Hematopoietic multipotent progenitor cell treated with erythropoietin and hydrocortisone succinate and interleukin-3 and kit ligand, for 15 days (in vitro differentiated cells): ENCODE measurements around the gene THAP10.
A peak's percentile ranks its signal among the peaks of the same experiment; 100 is the strongest.
"Not testable (repeated sequence)": the region's sequence is repeated elsewhere in the genome, so short reads cannot be mapped to it uniquely, and the experiment has no call there.

Experiments used
- DNase-seq: peaks from one replicate; pipeline ENCODE4 v3.0.0-alpha.2; 2015; ENCODE audit warnings: low spot score

THAP10 gene

GRCh38 chr15:70892002-70892911 lies at the start of gene THAP10, which contains the start of gene LRRC49:
THAP10 (minus strand) TSS chr15:70892433; CDS start chr15:70892272, 161 bp downstream.
LRRC49 (plus strand) TSS chr15:70892826; CDS start chr15:70892895, 69 bp downstream.
- peak; percentile 44 for DNase-seq

DNA sequence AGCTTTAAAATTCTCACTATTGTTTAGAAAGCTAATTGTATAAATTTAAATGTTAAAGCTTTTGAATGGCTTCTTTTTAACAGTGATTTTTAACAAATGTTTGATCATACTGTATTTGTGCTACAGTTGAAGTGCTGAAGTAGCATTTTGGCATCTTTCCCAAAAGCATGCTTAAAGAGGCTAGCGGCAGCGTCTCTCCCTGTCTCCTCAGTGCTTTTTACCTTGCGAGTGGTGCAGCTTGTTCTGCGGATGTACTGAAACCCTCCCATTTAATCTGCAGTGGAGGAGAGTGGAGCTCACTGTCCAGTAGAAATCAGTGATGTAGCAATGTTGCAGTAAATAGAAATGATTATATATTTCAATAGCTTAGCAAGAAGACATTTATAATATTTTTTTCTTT lies 44.1 kb upstream of the THAP10 start:
- DNase-seq: no peak

- DNase-seq: no peak
Measured at GRCh38 chr15:70935631-70936030, 43.4 kb upstream of the THAP10 start.

DNA sequence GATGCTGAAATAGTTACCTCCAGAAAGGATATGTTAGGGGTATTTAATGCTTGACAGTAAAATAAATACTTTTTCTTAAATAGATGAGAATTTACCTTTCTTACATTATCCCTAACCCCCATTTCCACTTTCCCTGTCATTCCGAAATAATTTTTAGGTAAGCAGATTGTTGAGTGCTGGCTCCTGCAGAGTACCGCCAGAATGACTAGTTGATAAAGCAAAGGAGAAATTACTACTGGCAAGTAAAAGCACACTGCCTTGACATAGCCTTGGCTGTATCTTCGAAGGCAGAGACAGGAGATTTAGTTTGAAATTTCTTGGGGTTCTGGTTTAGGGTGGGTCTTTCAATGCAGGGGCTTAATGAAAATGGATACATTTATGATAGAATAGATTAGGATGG lies 41.2 kb upstream of the THAP10 start:
- no peak for DNase-seq

- DNase-seq: no peak
Measured at GRCh38 chr15:70932397-70932796, 40.2 kb upstream of the THAP10 start.

- no peak for DNase-seq
Measured at GRCh38 chr15:70931821-70932220, 39.6 kb upstream of the THAP10 start.

GRCh38 chr15:70926914-70927313 lies 34.7 kb upstream of the THAP10 start:
- not testable (repeated sequence) for DNase-seq

DNA sequence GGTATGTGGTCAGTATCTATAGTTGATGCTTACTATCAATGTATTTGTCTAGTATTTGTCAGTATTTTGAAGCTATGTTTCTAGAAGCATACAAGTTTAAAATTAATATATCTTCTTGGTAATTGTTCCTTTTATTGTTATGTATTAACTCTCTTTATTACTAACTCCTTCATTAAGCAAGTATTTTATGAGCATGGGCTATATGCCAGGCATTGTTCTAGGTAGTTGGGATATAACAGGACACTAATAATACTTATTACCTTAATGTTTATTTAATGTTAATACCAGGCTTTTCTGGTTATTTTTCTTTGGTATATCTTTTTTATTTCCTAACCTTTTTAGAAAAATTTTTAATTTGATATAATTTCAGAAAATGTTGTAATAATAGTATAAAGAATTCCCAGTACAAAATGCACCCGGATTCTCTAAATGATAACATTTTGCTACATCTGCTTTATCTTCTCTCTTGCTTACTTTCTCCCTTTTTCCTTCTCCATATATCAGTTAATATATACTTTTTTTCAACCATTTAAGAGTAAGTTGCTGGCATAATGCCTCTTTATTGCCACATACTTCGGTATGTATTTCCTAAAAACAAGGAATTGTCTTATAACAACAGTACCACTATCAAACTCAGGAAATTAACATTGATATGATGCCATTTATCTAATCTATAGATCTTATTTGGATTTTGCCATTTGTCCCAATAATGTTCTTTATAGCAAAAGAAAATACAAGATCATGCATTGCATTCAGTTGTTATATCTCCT lies 31.3 kb upstream of the THAP10 start:
- DNase-seq: no peak

GRCh38 chr15:70922119-70922518 lies 29.9 kb upstream of the THAP10 start:
- no peak for DNase-seq

GRCh38 chr15:70920981-70921696 lies 28.9 kb upstream of the THAP10 start:
- DNase-seq: no peak

DNA sequence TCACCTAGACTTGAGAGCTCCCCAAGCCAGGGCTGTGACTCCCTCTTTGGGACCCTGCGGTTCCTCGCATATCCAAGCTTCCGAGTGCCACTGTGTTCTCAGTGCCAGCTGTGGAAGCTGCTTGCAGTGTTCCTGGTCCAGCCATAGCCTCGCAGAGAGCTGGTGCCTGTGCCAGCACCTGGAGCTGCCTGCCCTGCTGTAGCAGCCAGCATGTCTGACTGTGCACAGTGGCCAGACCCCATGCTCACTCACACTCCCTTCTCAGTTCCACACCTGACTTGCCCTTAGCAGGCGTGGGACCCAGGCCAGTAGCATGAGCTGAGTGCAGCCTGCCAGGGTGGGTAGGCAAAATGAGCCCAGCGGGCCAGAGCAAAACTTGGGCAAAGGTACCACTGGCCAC lies 25.7 kb upstream of the THAP10 start:
- DNase-seq: no peak

DNA sequence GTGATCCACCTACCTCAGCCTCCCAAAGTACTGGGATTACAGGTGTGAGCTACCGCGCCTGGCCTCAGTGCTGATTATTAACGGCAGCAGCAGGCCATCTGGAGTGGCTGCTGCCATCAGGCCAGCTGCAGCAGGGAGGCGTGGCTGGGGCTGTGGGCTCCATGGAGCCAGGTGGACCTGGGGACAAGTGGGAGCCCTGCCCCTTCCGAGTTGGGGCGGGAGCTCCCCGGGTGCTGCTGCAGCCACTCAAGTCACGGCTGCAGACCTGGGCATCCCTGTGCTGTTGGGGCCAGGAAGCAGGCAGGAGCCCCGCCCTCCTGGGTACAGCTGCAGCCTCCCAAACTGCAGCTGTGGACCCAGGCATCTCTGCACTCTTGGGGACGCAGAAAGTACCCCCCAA lies 24.3 kb upstream of the THAP10 start:
- no peak for DNase-seq

GRCh38 chr15:70912187-70912586 lies 20.0 kb upstream of the THAP10 start:
- no peak for DNase-seq

- no peak for DNase-seq
Measured at GRCh38 chr15:70910958-70911357, 18.7 kb upstream of the THAP10 start.

DNA sequence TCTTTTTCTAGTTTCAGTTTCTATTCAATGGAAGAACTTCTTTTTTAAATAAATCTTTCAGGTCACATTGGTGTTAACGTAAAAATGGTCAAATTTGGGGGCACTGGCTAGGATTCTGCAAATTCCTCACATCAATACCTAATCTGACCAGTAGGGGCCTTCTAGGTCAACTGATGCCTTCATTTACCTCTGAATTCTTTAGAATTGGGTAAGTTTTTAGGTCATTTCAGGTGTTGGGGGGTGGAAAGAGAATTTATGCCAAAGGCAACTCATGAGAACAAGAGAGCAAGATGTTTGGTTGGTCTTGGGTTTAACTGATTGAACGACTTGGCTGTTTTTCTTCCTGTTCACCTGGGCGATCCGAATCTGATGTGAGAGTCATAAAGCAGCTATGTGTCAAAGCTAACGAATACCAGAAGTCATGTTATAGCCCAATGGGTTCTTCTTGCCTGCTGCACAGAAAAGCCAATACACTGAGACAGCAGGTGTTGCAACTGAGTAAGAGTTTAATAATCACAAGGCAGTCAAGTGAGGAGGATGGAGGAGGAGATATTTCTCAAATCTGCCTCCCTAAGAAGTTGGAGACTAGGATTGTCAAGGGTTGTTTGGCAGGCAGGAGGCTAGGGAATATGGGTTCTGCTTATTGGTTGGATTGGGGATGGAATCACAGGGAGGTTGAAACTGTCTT lies 15.7 kb upstream of the THAP10 start:
- no peak for DNase-seq

DNA sequence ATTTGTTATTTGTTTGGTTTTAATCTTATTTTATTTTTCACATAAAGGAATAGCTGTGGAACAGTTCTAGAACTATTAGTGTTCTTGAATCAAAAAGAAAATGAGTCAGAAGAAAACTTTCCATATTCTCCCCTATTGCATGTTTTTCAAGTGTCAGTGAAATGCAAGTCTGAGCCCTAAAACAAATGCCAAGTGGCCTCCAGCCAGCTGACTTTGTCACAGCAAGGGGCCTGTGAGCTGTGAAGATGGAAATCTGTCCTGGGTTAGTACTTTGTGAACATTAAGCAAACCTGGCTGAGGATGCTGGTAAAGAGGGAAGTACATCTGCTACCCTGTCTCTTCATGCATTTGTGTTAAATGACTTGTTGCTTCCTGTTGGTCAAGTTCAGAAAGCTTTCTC lies 14.6 kb upstream of the THAP10 start:
- DNase-seq: no peak

- no peak for DNase-seq
Measured at GRCh38 chr15:70902107-70902506, 9.9 kb upstream of the THAP10 start.

- DNase-seq: no peak
Measured at GRCh38 chr15:70892912-70893560, 803 bp upstream of the THAP10 start.

GRCh38 chr15:70882361-70882760 lies 9.9 kb downstream of the THAP10 start:
- DNase-seq: no peak

- DNase-seq: no peak
Measured at GRCh38 chr15:70880781-70881180, 11.5 kb downstream of the THAP10 start.

GRCh38 chr15:70879401-70879800 lies 12.8 kb downstream of the THAP10 start:
- no peak for DNase-seq
